Measurements from ENCODE around the gene SLX1A.
"Not testable (repeated sequence)": the region's sequence is repeated elsewhere in the genome, so short reads cannot be mapped to it uniquely, and the experiment has no call there.

The SLX1A gene

GRCh38 chr16:30193615-30194014, at the start of gene SLX1A, which contains the start of gene BOLA2B:
Gene SLX1A, plus strand, starts transcription at chr16:30193875. Its CDS starts 210 bp downstream, at chr16:30194085.
Gene BOLA2B, minus strand, starts transcription at chr16:30193666. Its CDS starts 71 bp downstream, at chr16:30193595.
- DNase-seq (ENCODE audit: low read depth), result not testable (repeated sequence)

- no peak for DNase-seq (ENCODE audit: low read depth)
Observed at GRCh38 chr16:30144017-30144416, 49.7 kb upstream of the SLX1A start.

GRCh38 chr16:30144917-30145316, 48.8 kb upstream of the SLX1A start:
- no peak for DNase-seq (ENCODE audit: low read depth)

- DNase-seq (ENCODE audit: low read depth), result no peak
Observed at GRCh38 chr16:30145657-30146056, 48.0 kb upstream of the SLX1A start.

GRCh38 chr16:30147843-30148510, 45.7 kb upstream of the SLX1A start:
- DNase-seq (ENCODE audit: low read depth), result no peak

- no peak for DNase-seq (ENCODE audit: low read depth)
Observed at GRCh38 chr16:30149250-30149930, 44.3 kb upstream of the SLX1A start.

- no peak for DNase-seq (ENCODE audit: low read depth)
Observed at GRCh38 chr16:30151091-30151490, 42.6 kb upstream of the SLX1A start.

- DNase-seq (ENCODE audit: low read depth), result no peak
Observed at GRCh38 chr16:30152517-30152916, 41.2 kb upstream of the SLX1A start.

GRCh38 chr16:30155188-30155587, 38.5 kb upstream of the SLX1A start:
- DNase-seq (ENCODE audit: low read depth), result no peak

GRCh38 chr16:30157214-30157613, 36.5 kb upstream of the SLX1A start:
- DNase-seq (ENCODE audit: low read depth), result no peak

- DNase-seq (ENCODE audit: low read depth), result no peak
Observed at GRCh38 chr16:30163538-30163937, 30.1 kb upstream of the SLX1A start.

- no peak for DNase-seq (ENCODE audit: low read depth)
Observed at GRCh38 chr16:30166202-30166902, 27.3 kb upstream of the SLX1A start.

- not testable (repeated sequence) for DNase-seq (ENCODE audit: low read depth)
Observed at GRCh38 chr16:30168746-30169145, 24.9 kb upstream of the SLX1A start.

GRCh38 chr16:30169416-30169815, 24.3 kb upstream of the SLX1A start:
- DNase-seq (ENCODE audit: low read depth), result not testable (repeated sequence)

GRCh38 chr16:30170145-30170544, 23.5 kb upstream of the SLX1A start:
- not testable (repeated sequence) for DNase-seq (ENCODE audit: low read depth)

- DNase-seq (ENCODE audit: low read depth), result no peak
Observed at GRCh38 chr16:30173054-30173453, 20.6 kb upstream of the SLX1A start.

GRCh38 chr16:30176876-30177275, 16.8 kb upstream of the SLX1A start:
- not testable (repeated sequence) for DNase-seq (ENCODE audit: low read depth)

- no peak for DNase-seq (ENCODE audit: low read depth)
Observed at GRCh38 chr16:30179195-30179594, 14.5 kb upstream of the SLX1A start.

GRCh38 chr16:30179931-30180330, 13.7 kb upstream of the SLX1A start:
- no peak for DNase-seq (ENCODE audit: low read depth)

- no peak for DNase-seq (ENCODE audit: low read depth)
Observed at GRCh38 chr16:30180741-30181140, 12.9 kb upstream of the SLX1A start.

GRCh38 chr16:30183233-30184095, 10.2 kb upstream of the SLX1A start, which contains the start of gene CORO1A:
Gene CORO1A, plus strand, starts transcription at chr16:30183602. Its CDS starts 1,608 bp downstream, at chr16:30185210.
- DNase-seq (ENCODE audit: low read depth), result peak; percentile 61

Measured in stimulated activated CD8-positive, alpha-beta memory T cell treated with anti-CD3 and anti-CD28 coated beads, Interleukin-15, amount 100 ng/mL, for 1 hour (primary cell).